SK-N-MC (cell line): ENCODE measurements around the gene RALGPS1.

Experiments
- EZH2 ChIP-seq: fragments of 200-600 bp; sonication (generic); IDR thresholded peaks from one replicate; pipeline ENCODE4 v1.6.1; 2017; ENCODE audit warnings: antibody characterized with exemption
- FOXP2 ChIP-seq: optimal IDR thresholded peaks from 2 replicates; pipeline ENCODE3; 2011; ENCODE audit warnings: mild to moderate bottlenecking, moderate library complexity; ENCODE audit not compliant: insufficient read depth; ENCODE audit errors: extremely low read length, control extremely low read depth
- POLR2AphosphoS5 ChIP-seq: IDR thresholded peaks from 2 replicates; pipeline ENCODE4 v1.6.1; 2012; ENCODE audit warnings: mild to moderate bottlenecking, low read depth, low read length, borderline replicate concordance

- TF ChIP-seq EZH2 = no peak
- no peak for TF ChIP-seq POLR2AphosphoS5
- TF ChIP-seq FOXP2 = no peak
Measured at GRCh38 chr9:127172066-127172707, 257.6 kb downstream of the RALGPS1 start.
